Muscle layer of colon (tissue), 2 donors: ENCODE results near the gene KRT81.

Experiments used
- H3K27ac ChIP-seq: one replicate; pipeline ENCODE4 v1.7.0; 2013; ENCODE audit warnings: low read depth, mild to moderate bottlenecking, low read length, moderate library complexity
- H3K27me3 ChIP-seq, 2 donors: one replicate each; pipeline ENCODE4 v1.7.0; 2013; ENCODE audit warnings: low read length in 2 of 2, mild to moderate bottlenecking in 2 of 2; ENCODE audit not compliant: insufficient read depth in 2 of 2, control insufficient read depth in 1 of 2
- H3K36me3 ChIP-seq: one replicate; pipeline ENCODE4 v1.7.0; 2013; ENCODE audit warnings: mild to moderate bottlenecking, low read length; ENCODE audit not compliant: insufficient read depth
- H3K4me1 ChIP-seq: one replicate; pipeline ENCODE4 v1.7.0; 2013; ENCODE audit warnings: mild to moderate bottlenecking, low read length; ENCODE audit not compliant: insufficient read depth
- H3K4me3 ChIP-seq, 2 donors: one replicate each; pipeline ENCODE4 v1.7.0; 2013; ENCODE audit warnings: low read length in 2 of 2, low read depth in 1 of 2, mild to moderate bottlenecking in 1 of 2, moderate library complexity in 1 of 2
- H3K9ac ChIP-seq: one replicate; pipeline ENCODE4 v1.7.0; 2013; ENCODE audit warnings: low read length
- H3K9me3 ChIP-seq: one replicate; pipeline ENCODE4 v1.7.0; 2013; ENCODE audit warnings: mild to moderate bottlenecking, low read length
- donor health status: abdominal sarcoma.
- donor health status: Adenocarcinoma of cecum.

The KRT81 gene

DNA sequence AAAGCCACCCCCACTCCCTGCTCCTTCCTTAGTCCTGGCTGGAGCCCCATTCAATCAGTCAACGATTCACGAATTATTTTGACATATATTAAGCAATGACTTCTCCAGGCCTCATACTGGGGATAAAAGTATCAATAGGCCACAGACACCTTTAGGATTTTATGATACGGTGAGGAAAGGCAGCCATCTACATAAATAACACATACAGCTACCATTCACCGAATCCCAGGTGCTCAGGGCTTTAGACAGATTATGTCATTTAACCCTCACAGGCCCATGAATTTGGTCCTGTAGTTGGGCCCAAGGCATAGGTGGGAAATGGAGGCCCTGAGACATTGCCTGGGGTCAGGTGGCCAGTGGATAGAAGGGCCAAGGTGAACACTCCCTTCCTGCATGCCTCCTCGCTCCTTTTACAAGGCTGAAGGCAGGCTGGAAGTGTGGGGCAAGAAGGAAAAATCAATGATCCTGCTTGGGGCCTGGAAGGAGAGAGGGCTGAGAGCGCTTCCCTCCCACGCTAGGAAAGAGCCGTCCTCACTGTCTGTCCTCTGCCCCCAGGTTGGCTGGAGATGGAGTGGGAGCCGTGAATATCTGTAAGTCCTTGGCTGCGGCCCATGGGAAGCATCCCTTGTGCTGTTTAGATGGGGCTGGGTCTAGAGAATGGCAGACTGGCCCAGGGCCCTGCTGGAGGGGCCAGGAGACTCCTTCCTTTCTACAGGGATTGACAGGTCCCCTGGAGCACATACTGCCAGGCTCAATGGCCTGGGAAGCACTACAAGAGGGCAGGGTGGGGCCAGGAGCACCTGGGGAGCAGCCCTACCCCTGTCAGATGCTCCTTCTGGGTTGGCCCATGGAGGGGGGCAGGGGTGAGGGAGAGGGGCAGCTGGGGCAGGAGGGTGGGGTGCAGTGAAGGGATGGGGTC is 43.5 kb downstream of the KRT81 start:
- no peak overlapping the region for H3K27ac ChIP-seq
- H3K4me3 ChIP-seq: no peak overlapping the region
- H3K36me3 ChIP-seq: no peaks in the 10 kb centered on the region
- peaks cover 0 to 7% of the 10 kb centered on the region in 2 donors for H3K27me3 ChIP-seq
- H3K9ac ChIP-seq: no peak overlapping the region
- peaks cover 45% of the 10 kb centered on the region for H3K4me1 ChIP-seq
- no peaks in the 10 kb centered on the region for H3K9me3 ChIP-seq

GRCh38 chr12:52246720-52247621 is 44.4 kb downstream of the KRT81 start:
- Histone ChIP-seq H3K9ac (no peak overlapping the region), H3K4me1 (peaks cover 45% of the 10 kb centered on the region), H3K27ac (no peak overlapping the region), H3K9me3 (no peaks in the 10 kb centered on the region), H3K27me3 (peaks cover 0 to 7% of the 10 kb centered on the region in 2 donors), H3K4me3 (no peak overlapping the region), H3K36me3 (no peaks in the 10 kb centered on the region)

- Histone ChIP-seq H3K27ac (no peak overlapping the region), H3K4me1 (peaks cover 45% of the 10 kb centered on the region)
These were observed 45.3 kb downstream of the KRT81 start for GRCh38 chr12:52245962-52246569.

GRCh38 chr12:52245259-52245961 is 45.9 kb downstream of the KRT81 start:
- no peak overlapping the region for H3K27ac ChIP-seq
- H3K9me3 ChIP-seq: no peaks in the 10 kb centered on the region
- H3K27me3 ChIP-seq: peaks cover 0 to 7% of the 10 kb centered on the region in 2 donors
- peaks cover 45% of the 10 kb centered on the region for H3K4me1 ChIP-seq
- H3K36me3 ChIP-seq: no peaks in the 10 kb centered on the region
- H3K4me3 ChIP-seq: no peak overlapping the region
- H3K9ac ChIP-seq: no peak overlapping the region

More at GRCh38 chr12:52245962-52246569, 45.3 kb downstream of the KRT81 start:
- Histone ChIP-seq H3K9me3 (no peaks in the 10 kb centered on the region), H3K9ac (no peak overlapping the region), H3K4me3 (no peak overlapping the region), H3K27me3 (peaks cover 0 to 7% of the 10 kb centered on the region in 2 donors), H3K36me3 (no peaks in the 10 kb centered on the region)

- H3K27me3 ChIP-seq: peaks cover 0 to 7% of the 10 kb centered on the region in 2 donors
- H3K4me1 ChIP-seq: peaks cover 45% of the 10 kb centered on the region
- no peaks in the 10 kb centered on the region for H3K9me3 ChIP-seq
- peak overlapping the region; percentile 35 for H3K27ac ChIP-seq
- H3K4me3 ChIP-seq: no peak overlapping the region
- H3K9ac ChIP-seq: no peak overlapping the region
- no peaks in the 10 kb centered on the region for H3K36me3 ChIP-seq
These were observed 46.7 kb downstream of the KRT81 start for GRCh38 chr12:52244615-52244994.

DNA sequence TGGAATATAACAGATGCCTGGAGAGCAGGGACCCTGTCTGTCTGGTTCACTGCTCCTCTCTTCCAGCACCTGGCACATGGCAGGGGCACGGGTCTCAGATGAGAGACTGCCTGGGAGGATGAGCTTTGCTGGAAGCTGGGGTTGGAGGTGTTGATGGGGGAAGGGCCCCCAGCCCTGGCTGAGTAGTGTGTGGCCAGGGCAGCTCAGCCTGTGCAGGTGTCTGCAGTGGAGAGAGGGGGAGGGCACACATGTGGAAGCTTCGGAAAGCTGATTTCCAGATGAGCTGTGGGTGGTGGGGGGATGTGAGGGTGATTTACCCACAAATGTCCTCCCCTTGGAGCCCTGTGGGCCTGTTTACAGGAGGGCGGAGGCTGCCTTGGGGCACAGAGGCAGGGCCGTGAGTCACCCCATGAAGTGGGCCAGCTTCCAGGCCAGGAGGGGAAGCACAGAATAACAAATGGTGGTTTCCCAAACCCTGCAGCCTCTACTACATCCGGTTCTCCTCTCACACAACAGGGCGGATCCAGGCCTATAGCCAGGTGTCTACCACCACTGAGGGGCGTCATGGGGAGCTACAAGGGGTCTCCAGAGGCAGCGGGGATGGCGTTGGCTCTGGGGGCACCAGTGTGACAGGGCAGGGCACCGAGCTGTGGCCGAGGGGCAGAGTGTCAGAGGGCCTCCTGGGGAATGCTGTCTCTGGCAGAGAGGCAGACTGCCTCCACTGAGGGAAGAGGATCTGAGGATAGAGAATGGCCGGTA is 47.3 kb downstream of the KRT81 start:
- H3K36me3 ChIP-seq: no peaks in the 10 kb centered on the region
- no peak overlapping the region for H3K9ac ChIP-seq
- H3K4me3 ChIP-seq: no peak overlapping the region
- H3K27ac ChIP-seq: peak overlapping the region; percentile 35
- H3K9me3 ChIP-seq: no peaks in the 10 kb centered on the region
- peaks cover 0 to 2% of the 10 kb centered on the region in 2 donors for H3K27me3 ChIP-seq
- peaks cover 39% of the 10 kb centered on the region for H3K4me1 ChIP-seq

DNA sequence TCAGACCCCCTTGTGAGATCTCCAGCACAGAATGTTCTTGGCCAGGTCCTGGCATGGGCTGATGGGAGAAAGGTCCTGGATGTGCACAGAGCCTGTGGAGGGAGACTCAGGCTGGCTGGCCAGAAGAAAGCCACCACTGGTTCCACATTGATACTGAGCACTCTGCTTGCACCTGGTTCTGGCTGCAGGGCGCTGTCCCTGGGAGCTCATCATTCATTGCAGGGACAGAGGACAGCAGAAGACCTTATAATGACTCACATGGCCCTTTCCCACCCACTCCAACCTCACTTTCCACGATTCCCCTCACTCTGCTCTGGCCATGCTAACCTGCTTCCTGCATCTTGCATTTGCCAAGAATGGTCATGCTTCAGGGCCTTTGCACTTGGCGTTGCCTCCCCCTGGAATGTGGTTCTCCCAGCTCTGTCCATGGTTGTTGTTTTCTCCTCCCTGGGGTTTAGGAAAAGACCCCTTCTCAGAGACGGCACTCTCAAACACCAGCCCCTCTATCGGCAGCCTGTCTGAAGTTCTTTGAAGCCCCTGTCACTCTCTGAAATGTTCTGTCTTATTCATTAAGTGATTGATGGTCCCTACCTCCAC is 48.0 kb downstream of the KRT81 start:
- Histone ChIP-seq H3K27ac (no peak overlapping the region), H3K36me3 (no peaks in the 10 kb centered on the region), H3K4me1 (peaks cover 32% of the 10 kb centered on the region), H3K4me3 (no peak overlapping the region), H3K9me3 (no peaks in the 10 kb centered on the region), H3K9ac (no peak overlapping the region), H3K27me3 (no peaks in the 10 kb centered on the region)

- Histone ChIP-seq H3K27ac (no peak overlapping the region), H3K4me3 (no peak overlapping the region), H3K9me3 (no peaks in the 10 kb centered on the region), H3K36me3 (no peaks in the 10 kb centered on the region), H3K27me3 (no peaks in the 10 kb centered on the region), H3K9ac (no peak overlapping the region), H3K4me1 (peaks cover 27% of the 10 kb centered on the region)
These were observed 48.7 kb downstream of the KRT81 start for GRCh38 chr12:52242442-52243258.

GRCh38 chr12:52241205-52241842 is 50.0 kb downstream of the KRT81 start:
- Histone ChIP-seq H3K27me3 (no peaks in the 10 kb centered on the region), H3K27ac (no peak overlapping the region), H3K4me3 (no peak overlapping the region), H3K9me3 (no peaks in the 10 kb centered on the region), H3K9ac (no peak overlapping the region), H3K4me1 (peaks cover 22% of the 10 kb centered on the region), H3K36me3 (no peaks in the 10 kb centered on the region)
